IgD-negative memory B cell (primary cell): ENCODE measurements around the gene SHOX. TPM values are rescaled to one million over a fixed set of nuclear protein-coding genes. Genes with fewer than 3 reads are reported as not detected.

ENCODE experiments used
- H3K27ac Mint-ChIP-seq, 3 donors: one replicate each; pipeline ENCODE4 v1.8.0; 2020 to 2022; ENCODE audit warnings: mild to moderate bottlenecking in 3 of 3, mixed read lengths in 3 of 3, moderate library complexity in 1 of 3
- H3K27me3 Mint-ChIP-seq: one replicate; pipeline ENCODE4 v1.8.0; 2021; ENCODE audit warnings: mixed read lengths
- H3K36me3 Mint-ChIP-seq: one replicate; pipeline ENCODE4 v1.8.0; 2020; ENCODE audit warnings: mild to moderate bottlenecking, mixed read lengths
- H3K4me1 Mint-ChIP-seq, 3 donors: one replicate each; pipeline ENCODE4 v1.8.0; 2020 to 2022; ENCODE audit warnings: mixed read lengths in 3 of 3, mild to moderate bottlenecking in 1 of 3
- H3K4me3 Mint-ChIP-seq, 4 donors: one replicate each; pipeline ENCODE4 v1.8.0; 2020 to 2022; ENCODE audit warnings: mild to moderate bottlenecking in 4 of 4, mixed read lengths in 4 of 4, moderate library complexity in 3 of 4
- H3K9me3 Mint-ChIP-seq, 3 donors: one replicate each; pipeline ENCODE4 v1.8.0; 2020 to 2021; ENCODE audit warnings: mixed read lengths in 3 of 3, mild to moderate bottlenecking in 1 of 3
- polyA plus RNA-seq: library from polyadenylated mRNA; unstranded; fragments of 300-500 nt; fragmentation: Illumina TruSeq; gene quantifications from one replicate; pipeline ENCODE4 v1.2.3, GENCODE V29; 2021

The SHOX gene
- polyA plus RNA-seq, 1 donor from 2014 or later, result not detected

DNA sequence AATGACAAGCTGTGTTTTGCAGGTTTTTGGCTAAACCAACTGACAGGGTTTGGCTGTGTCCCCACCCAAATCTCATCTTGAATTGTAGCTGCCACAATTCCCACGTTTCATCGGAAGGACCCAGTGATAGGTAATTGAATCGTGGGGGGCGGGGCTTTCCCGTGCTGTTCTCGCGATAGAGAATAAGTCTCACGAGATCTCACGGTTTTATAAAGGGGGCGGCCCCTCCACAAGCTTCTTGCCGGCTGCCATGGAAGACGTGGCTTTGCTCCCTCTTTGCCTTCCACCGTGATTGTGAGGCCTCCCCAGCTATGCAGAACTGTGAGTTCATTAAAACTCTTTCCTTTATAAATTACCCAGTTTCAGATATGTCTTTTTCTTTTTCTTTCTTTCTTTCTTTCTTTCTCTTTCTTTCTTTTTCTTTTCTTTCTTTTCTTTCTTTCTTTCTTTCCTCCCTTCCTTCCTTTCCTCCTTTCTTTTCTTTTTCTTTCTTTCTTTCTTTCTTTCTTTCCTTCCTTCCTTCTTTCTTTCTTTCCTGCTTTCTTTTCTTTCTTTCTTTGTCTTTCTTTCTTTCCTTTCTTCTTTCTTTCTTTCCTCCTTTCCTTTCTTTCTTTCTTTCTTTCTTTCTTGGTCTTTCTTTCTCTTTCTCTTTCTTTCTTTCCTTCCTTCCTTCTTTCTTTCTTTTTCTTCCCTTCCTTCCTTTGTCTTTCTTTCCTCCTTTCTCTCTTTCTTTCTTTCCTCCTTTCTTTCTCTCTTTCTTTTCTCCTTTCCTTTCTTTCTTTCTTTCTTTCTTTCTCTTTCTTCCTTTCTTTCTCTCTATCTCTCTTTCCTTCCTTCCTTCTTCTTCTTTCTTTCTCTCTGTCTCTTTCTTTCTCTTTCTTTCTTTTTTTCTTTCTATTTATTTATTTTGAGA, 54.8 kb downstream of the SHOX start:
- peaks cover 0 to 5% (median 0%) of the 10 kb centered on the region in 3 donors for H3K9me3 Mint-ChIP-seq
- no peaks in the 10 kb centered on the region for H3K4me1 Mint-ChIP-seq
- H3K4me3 Mint-ChIP-seq, result no peak overlapping the region
- no peak overlapping the region for H3K27ac Mint-ChIP-seq
- peaks cover 2% of the 10 kb centered on the region for H3K36me3 Mint-ChIP-seq
- no peaks in the 10 kb centered on the region for H3K27me3 Mint-ChIP-seq

DNA sequence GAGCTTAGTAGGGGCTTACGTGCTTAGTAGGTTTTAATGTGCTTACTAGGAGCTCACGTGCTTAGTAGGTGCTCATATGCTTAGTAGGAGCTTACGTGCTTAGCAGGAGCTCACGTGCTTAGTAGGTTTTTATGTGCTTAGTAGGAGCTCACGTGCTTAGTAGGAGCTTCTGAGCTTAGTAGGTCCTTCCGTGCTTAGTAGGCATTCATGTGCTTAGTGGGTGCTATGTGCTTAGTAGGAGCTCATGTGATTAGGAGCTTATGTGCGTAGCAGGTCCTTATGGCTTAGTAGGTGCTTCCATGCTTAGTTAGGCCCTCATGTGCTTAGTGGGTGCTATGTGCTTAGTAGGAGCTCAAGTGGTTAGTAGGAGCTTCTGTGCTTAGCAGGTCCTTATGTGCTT, 59.4 kb downstream of the SHOX start:
- Mint-ChIP-seq H3K27me3 (no peaks in the 10 kb centered on the region), H3K4me3 (no peak overlapping the region), H3K4me1 (no peaks in the 10 kb centered on the region), H3K27ac (no peak overlapping the region), H3K36me3 (no peaks in the 10 kb centered on the region), H3K9me3 (peaks cover 5 to 10% (median 5%) of the 10 kb centered on the region in 3 donors)

DNA sequence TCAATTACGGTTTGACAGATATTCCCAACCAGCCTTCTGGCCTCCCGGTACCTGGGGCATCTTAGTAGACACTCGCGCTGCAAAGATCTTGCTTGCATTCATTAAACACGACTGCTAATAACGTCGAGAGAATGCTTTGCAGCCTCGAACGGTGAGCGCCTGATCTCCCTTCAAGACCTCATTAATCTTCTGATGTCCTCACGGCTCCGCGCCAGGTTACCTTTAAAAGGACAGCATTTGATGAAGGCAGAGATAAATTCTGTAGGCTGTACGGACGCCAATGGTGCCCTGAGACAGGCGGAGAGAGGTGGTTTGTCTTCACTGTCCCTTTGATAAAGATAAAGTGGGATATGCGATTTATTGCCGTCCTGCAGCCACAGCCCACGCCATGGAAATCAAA, 64.2 kb downstream of the SHOX start:
- Mint-ChIP-seq H3K27ac (peak overlapping the region in 1 of 3 donors; percentile 77), H3K4me1 (no peaks in the 10 kb centered on the region), H3K9me3 (peaks cover 10 to 12% (median 10%) of the 10 kb centered on the region in 3 donors), H3K27me3 (no peaks in the 10 kb centered on the region), H3K4me3 (no peak overlapping the region), H3K36me3 (no peaks in the 10 kb centered on the region)

DNA sequence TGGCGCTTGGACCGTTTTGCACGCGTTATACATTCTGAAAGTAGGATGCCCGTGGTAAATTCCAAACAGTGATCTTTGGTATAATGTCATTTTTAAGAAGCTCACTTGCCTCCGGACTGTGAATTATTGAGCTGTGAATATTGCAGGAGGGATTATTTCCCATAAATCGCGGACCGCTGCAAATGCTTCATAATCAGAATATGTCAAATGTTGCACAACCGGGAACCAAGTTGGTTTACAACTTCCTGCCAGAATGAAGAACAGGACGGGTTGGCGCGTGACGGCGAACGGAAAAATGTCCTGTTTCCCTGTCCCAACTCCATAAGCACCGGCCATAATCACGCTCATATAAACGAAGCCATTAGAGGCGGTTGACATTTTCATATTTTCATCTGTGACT, 67.6 kb downstream of the SHOX start:
- no peak overlapping the region for H3K27ac Mint-ChIP-seq
- no peak overlapping the region for H3K4me3 Mint-ChIP-seq
- H3K27me3 Mint-ChIP-seq, result no peaks in the 10 kb centered on the region

DNA sequence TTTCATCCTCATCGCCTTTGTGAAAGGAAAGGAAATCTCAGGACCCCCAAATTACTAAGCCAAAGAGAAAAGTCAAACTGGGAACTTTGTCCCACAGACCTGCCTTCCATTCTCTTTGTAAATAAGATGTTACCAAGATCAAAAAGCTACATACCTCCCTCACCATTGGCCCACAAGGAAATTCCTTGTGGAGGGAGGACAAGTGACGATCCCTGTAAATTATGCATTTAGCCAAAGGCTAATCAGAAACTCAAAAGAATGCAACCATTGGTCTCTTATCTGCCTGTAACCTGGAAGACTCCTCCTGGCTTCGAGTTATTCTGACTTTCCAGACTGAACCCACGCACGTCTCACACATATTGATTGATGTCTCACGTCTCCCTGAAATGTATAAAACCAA, 70.3 kb downstream of the SHOX start:
- H3K9me3 Mint-ChIP-seq, result peaks cover 6% of the 10 kb centered on the region in 3 donors
- H3K36me3 Mint-ChIP-seq, result peaks cover 2% of the 10 kb centered on the region
- no peak overlapping the region for H3K4me3 Mint-ChIP-seq
- no peaks in the 10 kb centered on the region for H3K4me1 Mint-ChIP-seq
- H3K27ac Mint-ChIP-seq, result no peak overlapping the region
- H3K27me3 Mint-ChIP-seq, result no peaks in the 10 kb centered on the region

More for the DNA sequence above, 67.6 kb downstream of the SHOX start:
- Mint-ChIP-seq H3K36me3 (peaks cover 2% of the 10 kb centered on the region), H3K9me3 (peaks cover 7 to 9% (median 7%) of the 10 kb centered on the region in 3 donors), H3K4me1 (no peaks in the 10 kb centered on the region)

DNA sequence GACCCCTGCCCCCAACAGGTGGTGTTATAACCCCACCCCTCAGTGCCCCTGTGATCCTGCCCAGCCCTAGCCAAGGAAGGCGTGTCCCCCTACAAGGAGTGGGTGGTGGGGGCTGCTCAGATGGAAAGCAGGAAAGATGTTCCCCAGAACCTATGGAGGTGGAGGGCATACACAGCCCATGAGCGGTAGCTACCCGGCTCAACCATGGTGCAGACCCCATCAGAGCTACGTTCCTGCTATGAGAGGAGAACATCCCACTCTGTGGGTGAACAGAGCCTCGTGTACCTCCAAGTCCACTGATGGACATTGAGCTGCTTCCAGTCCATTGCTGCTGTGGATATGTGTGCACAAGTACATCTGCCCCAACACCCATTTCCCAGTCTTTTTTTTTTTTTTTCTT, 71.1 kb downstream of the SHOX start:
- no peak overlapping the region for H3K4me3 Mint-ChIP-seq
- peaks cover 2% of the 10 kb centered on the region for H3K36me3 Mint-ChIP-seq
- peaks cover 6 to 9% (median 6%) of the 10 kb centered on the region in 3 donors for H3K9me3 Mint-ChIP-seq
- no peaks in the 10 kb centered on the region for H3K4me1 Mint-ChIP-seq
- H3K27ac Mint-ChIP-seq, result peak overlapping the region in 1 of 3 donors; percentile 9
- H3K27me3 Mint-ChIP-seq, result no peaks in the 10 kb centered on the region

DNA sequence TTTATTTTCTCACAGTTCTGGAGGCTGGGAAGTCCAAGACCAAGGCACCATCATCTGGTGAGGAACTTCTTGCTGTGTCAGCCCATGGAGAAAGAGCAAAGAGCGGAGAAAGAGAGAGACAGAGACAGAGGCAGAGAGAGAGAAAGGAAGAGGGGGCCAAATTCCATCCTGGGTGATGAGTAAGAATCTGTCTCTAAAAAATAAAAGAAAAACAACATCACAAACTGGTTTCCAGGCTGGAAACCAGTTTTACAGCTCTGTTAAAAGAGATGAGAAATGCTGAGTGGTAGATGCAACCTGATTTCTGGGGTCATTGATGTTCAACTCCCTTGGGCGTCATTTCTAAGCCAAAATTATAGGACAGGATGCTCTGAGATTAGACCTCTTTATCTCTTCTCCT, 72.9 kb downstream of the SHOX start:
- Mint-ChIP-seq H3K27me3 (no peaks in the 10 kb centered on the region), H3K9me3 (peaks cover 10 to 11% (median 11%) of the 10 kb centered on the region in 3 donors), H3K4me3 (no peak overlapping the region)

DNA sequence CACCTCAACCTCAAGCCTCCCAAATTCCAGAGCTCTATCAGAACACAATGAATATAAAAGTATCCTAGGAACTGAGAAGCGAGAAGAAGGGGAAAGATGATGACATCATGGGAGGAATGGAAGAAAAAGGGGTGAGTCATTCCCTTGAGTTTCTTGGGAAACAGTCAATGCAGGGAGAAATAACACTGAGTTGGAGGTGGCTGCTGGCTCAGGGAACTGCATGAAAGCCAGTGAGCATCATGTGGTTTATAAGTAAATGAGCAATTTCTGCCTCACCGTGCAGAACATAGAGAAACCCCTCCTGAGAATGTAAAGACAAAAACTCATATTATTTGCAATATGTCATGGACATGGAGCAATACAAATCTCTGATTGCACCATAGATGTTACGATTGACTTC, 73.3 kb downstream of the SHOX start:
- Mint-ChIP-seq H3K27me3 (no peaks in the 10 kb centered on the region), H3K4me3 (no peak overlapping the region), H3K36me3 (peaks cover 2% of the 10 kb centered on the region), H3K9me3 (peaks cover 7 to 11% (median 8%) of the 10 kb centered on the region in 3 donors), H3K27ac (no peak overlapping the region), H3K4me1 (no peaks in the 10 kb centered on the region)

More for the DNA sequence above, 72.9 kb downstream of the SHOX start:
- Mint-ChIP-seq H3K36me3 (peaks cover 2% of the 10 kb centered on the region), H3K4me1 (no peaks in the 10 kb centered on the region), H3K27ac (peak overlapping the region in 1 of 3 donors; percentile 55)

Other genes with a start within 250 kb of the SHOX start
- 9.2 TPM for gene PPP2R3B, start 243.9 kb upstream of the SHOX start, polyA plus RNA-seq